ENCODE results near the gene AFAP1.

The AFAP1 gene

DNA sequence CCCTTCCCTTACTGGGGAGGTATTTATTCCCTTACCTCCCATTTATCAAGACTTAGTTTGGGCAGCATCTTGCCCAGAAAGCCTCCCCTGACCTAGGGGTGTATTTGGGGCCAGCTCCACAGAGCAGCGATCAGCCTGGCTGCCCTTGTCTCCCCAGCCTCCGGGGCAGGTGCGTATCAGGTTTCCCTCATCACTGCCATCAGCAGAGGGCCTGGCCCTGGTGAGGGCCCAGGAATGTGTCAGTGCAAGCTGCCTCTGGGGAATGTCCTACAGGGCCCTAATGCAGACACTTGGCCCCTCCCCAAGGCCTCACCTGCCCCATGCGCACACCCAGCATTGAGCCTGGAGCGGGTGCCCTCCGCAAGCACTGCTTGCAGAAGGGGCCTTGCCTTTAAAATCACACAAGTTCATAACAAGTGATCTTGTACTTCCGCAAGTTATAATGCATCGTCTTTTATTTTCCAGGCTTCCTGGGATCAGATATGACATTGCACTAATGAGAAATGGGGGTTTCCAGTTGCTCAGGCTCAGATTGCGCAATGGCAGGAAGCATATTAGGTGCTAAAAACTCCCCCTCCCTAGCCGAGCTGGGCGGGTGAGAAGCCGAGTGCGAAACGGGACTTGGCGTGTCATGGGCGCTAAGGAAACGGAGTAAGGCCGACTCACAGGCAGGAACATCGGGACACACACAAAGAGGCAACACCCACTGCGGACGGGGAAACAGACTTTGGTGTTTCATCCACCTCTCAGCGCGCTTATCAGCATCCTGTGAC, 25.4 kb upstream of the AFAP1 start:
- in situ Hi-C loops (cut with HindIII; ENCODE audit: low pct_unique_long_range_greater_than_20kb, low sequenced_read_pairs), result no loop called here
- no peak for DNase-seq (ENCODE audit: low read depth in 1 of 2, low spot score in 1 of 2)
- no peak for TF ChIP-seq JUND (IDR thresholded peaks at IDR 0.05; ENCODE audit: low read depth)

GRCh38 chr4:7964459-7964858, 24.8 kb upstream of the AFAP1 start:
- no peak for TF ChIP-seq JUND (IDR thresholded peaks at IDR 0.05; ENCODE audit: low read depth)
- in situ Hi-C loops (cut with HindIII; ENCODE audit: low pct_unique_long_range_greater_than_20kb, low sequenced_read_pairs), result no loop called here
- DNase-seq (ENCODE audit: low read depth in 1 of 2, low spot score in 1 of 2), result no peak

DNA sequence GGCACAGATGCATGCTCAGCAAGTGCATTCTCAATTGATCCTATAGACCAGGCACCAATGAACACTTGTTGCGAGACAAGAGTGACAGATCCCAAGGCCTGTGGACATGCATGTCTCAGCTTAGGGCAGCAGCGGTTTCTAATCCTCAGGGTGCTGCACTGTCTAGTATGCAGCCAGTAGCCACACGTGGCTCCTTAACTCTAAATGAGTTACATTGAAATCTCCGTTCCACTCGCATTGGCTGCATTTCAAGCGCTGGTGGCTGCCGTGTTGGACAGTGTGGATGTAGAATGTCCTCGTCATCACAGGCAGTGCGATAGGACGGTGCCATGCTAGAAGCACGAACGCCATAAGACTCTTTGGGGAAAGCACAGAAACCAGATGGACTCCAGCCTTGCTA, 24.0 kb upstream of the AFAP1 start:
- TF ChIP-seq JUND (IDR thresholded peaks at IDR 0.05; ENCODE audit: low read depth), result no peak
- in situ Hi-C loops (cut with HindIII; ENCODE audit: low pct_unique_long_range_greater_than_20kb, low sequenced_read_pairs), result no loop called here

DNA sequence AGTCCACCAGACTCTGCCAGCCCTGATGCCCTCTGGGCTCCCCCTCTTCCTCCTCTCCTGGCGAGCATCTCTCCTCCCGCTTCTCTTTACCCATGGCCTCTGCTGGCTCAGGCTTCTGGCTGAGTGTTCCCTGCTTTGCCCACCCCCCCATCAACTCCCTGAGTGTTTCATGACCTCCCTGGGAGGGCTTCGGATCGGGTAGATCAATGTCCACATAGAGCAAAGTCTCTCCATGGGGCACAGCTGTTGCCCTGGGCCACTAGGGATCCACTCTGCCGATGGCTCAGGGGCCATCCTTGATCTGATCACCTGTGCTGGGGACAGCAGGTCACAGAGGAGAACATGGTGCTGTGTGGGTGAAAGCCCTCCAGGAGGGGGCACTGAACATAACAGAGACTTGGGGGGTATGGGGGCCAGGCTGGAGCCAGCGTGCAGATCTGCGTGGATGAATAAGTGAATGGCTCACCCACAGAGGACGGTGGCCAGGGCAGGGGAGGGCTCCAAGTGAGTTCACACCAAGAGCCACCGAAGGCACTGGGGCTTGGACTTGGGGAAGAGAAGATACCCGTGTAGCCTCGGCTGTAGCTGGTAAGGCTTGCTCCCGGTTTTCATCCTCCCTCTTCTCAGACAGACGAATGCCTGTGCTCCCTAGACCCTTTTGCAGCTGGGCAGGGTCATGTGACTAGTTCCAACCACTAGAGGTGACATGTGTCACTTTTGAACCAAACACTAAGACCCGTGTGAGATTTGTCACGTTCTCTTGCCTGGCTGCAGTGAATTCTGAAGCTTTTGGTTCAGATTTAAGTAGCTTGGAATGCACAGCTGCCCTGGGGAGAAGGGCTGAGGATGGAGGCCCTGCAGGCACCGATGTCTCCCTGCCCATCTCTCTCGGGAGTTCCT, 23.2 kb upstream of the AFAP1 start:
- DNase-seq (ENCODE audit: low read depth in 1 of 2, low spot score in 1 of 2), result no peak
- TF ChIP-seq JUND (IDR thresholded peaks at IDR 0.05; ENCODE audit: low read depth), result no peak
- in situ Hi-C loops (cut with HindIII; ENCODE audit: low pct_unique_long_range_greater_than_20kb, low sequenced_read_pairs), result no loop called here

More for the DNA sequence above, 24.0 kb upstream of the AFAP1 start:
- DNase-seq (ENCODE audit: low read depth in 1 of 2, low spot score in 1 of 2), result no peak

DNA sequence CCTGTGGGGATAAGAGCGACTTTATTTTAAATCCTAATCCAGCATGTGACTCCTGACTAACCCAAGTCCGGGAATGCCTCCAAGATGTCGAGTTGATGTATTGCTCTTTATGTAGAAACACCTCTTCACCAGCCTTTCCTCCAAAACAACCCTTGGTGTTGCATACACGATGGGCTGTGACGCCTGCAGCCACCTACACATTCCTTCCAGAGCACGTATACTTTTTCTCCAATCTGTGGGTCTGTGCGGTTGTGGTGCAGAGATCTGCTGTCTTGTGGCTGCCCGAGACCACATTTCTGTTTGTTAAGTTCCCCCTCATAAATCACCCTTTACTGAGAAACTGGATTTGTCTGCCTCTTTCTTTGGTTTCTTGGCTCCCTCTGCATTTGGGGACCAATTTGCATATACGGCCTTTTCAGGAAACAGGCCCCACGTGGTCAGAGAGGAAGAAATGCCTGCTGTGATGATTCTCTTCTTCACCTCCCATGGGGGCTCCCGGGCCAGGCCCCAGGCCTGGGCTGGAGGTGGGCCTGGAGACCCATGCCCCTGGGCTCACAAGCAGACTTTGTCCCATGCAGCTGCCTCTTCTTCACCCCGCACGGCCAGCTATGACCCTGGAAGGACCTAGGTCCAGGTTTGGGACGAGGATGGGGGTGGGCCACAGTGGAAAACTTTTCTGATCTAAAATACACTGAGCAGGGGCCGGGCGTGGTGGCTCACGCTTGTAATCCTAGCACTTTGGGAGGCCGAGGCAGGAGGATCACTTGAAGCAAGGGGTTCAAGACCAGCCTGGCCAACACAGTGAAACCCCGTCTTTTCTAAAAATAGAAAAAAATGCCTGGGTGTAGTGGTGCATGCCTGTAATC, 21.4 kb upstream of the AFAP1 start:
- DNase-seq (ENCODE audit: low read depth in 1 of 2, low spot score in 1 of 2), result no peak
- TF ChIP-seq JUND (IDR thresholded peaks at IDR 0.05; ENCODE audit: low read depth), result no peak
- in situ Hi-C loops (cut with HindIII; ENCODE audit: low pct_unique_long_range_greater_than_20kb, low sequenced_read_pairs), result no loop called here

DNA sequence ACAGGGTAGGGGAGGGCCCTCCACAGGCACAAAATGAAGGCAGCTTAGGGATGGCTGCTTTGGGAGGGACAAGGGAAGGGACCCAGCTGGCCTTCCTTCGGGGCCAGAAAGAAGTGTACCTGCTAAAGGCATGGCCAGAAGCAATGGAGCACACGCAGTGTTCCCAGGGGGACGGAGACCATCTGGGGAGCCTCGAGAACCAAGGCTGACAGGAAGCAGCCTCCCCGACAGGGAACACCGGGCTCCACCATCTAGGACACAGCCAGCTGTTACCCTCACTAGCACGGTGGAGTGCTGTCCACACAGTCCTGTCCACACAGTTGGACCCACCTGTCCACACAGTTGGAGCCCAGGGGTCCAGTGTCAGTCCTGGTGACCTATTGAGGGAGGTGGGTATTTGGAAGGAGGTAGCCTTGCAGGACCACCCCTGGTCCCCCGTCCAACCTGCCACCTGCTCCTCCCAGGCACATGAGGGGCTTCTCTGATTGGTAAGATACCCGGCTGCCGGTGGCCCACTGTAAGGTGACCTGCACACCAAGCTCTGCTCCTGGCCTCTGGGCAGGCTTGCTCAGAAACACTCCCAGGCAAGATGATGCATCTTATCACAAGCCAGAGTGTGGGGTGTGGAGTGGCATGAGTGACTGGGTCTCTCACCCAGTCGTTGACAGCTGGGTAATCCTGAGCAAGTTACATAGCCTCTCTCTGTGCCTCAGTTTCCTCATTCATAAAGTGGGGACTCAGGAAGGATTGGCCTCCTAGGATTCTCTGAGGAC, 20.5 kb upstream of the AFAP1 start:
- DNase-seq (ENCODE audit: low read depth in 1 of 2, low spot score in 1 of 2), result no peak
- in situ Hi-C loops (cut with HindIII; ENCODE audit: low pct_unique_long_range_greater_than_20kb, low sequenced_read_pairs), result no loop called here

GRCh38 chr4:7959078-7959477, 19.4 kb upstream of the AFAP1 start:
- in situ Hi-C loops (cut with HindIII; ENCODE audit: low pct_unique_long_range_greater_than_20kb, low sequenced_read_pairs), result no loop called here
- no peak for DNase-seq (ENCODE audit: low read depth in 1 of 2, low spot score in 1 of 2)
- no peak for TF ChIP-seq JUND (IDR thresholded peaks at IDR 0.05; ENCODE audit: low read depth)

More for the DNA sequence above, 20.5 kb upstream of the AFAP1 start:
- no peak for TF ChIP-seq JUND (IDR thresholded peaks at IDR 0.05; ENCODE audit: low read depth)

DNA sequence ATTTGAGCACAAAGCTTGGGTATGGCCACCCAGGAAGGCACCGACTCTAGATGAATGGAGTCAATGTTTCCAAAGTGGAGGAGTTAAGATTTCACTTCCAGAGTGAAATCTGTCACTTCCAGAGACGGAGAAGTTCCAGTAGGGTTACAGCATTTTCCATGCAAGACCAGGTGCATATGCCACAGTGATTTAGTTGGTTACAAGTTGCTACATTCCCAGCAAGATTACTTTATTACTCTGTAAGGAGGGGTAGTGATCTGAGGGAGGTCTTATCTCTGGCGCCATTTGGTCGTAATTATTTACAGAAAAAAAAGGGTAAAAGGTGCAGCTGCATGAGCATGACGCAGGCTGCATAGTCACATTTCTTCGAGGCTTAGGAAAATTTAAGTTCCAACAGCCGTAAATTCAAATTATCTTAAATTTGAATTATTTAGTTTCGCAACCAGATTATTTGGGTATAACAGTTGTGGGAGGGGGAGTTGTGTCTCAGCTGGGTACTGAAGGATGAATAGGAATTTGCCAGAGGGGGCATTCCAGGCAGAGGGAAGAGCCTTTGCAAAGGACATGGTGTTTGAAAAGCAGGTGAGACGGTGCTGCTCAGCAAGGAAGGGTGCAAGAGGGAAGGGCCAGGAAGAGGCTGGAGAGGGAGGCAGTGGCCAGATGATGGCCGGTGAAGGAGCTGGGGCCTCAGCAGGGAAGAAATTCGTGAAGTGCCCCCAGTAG, 17.4 kb upstream of the AFAP1 start:
- in situ Hi-C loops (cut with HindIII; ENCODE audit: low pct_unique_long_range_greater_than_20kb, low sequenced_read_pairs), result no loop called here
- no peak for TF ChIP-seq JUND (IDR thresholded peaks at IDR 0.05; ENCODE audit: low read depth)
- no peak for DNase-seq (ENCODE audit: low read depth in 1 of 2, low spot score in 1 of 2)

DNA sequence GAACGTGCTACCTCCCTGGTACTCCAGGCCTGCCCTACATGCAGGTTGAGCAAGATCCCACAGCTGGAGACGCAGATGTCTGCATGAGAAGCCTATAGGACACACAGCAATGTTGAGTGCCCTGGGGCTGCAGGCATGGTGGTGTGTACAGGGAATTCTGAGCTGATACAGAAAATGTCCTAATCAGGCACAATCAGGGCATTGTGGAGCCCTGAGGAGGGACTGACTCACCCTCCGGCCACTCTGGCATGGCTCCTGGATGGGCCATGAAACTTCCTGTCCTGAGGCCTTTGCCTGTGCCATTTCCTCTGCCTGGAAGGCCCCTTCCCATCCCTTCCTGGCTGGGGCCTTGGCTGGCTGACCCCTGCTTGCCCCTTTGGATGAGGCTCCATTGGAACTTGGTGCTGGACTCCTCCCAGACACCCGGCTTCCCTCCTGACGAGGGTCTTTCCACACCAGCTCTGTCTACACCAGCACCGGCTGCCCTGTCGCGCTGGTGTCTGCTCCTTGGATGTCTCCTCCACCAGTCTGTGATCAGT, 16.7 kb upstream of the AFAP1 start:
- DNase-seq (ENCODE audit: low read depth in 1 of 2, low spot score in 1 of 2), result no peak

GRCh38 chr4:7955393-7955792, 15.7 kb upstream of the AFAP1 start:
- no peak for TF ChIP-seq JUND (IDR thresholded peaks at IDR 0.05; ENCODE audit: low read depth)
- in situ Hi-C loops (cut with HindIII; ENCODE audit: low pct_unique_long_range_greater_than_20kb, low sequenced_read_pairs), result no loop called here
- no peak for DNase-seq (ENCODE audit: low read depth in 1 of 2, low spot score in 1 of 2)

More for the DNA sequence above, 16.7 kb upstream of the AFAP1 start:
- TF ChIP-seq JUND (IDR thresholded peaks at IDR 0.05; ENCODE audit: low read depth), result no peak
- in situ Hi-C loops (cut with HindIII; ENCODE audit: low pct_unique_long_range_greater_than_20kb, low sequenced_read_pairs), result no loop called here

DNA sequence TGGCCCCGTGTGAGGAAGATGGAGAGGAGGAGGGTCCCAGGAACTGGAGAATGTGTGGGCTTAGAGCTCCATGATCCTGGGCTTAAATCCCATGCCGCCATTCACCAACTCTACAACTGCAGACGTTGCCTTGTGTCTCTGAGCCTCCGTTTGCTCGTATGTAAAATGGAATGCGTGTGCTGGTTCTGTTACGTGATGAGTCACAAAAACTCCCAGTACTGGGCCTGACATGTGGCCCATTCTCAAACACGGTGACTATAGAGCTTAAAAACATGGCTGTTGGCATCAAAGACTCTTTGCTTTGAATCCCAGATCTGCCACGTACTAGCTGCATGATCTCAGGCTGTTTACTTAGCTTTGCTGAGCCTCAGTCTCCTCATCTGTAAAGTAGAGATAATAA, 13.0 kb upstream of the AFAP1 start:
- no peak for TF ChIP-seq JUND (IDR thresholded peaks at IDR 0.05; ENCODE audit: low read depth)
- DNase-seq (ENCODE audit: low read depth in 1 of 2, low spot score in 1 of 2), result no peak
- in situ Hi-C loops (cut with HindIII; ENCODE audit: low pct_unique_long_range_greater_than_20kb, low sequenced_read_pairs), result no loop called here

Data from T47D (cell line).